Measurements from ENCODE around the gene FNBP1.

- TF ChIP-seq CTCF (IDR thresholded peaks at IDR 0.05) (no peak), POLR2AphosphoS5 (IDR thresholded peaks at IDR 0.05; ENCODE audit: insufficient read depth in 1 of 2, low read depth in 1 of 2) (no peak), POLR2A (IDR thresholded peaks at IDR 0.05) (no peak)
These were observed 171.9 kb downstream of the FNBP1 start for GRCh38 chr9:129871046-129871445.

Measured in vagina (tissue), 2 donors.